Measurements from ENCODE around the gene CSPG4.
"Not testable (repeated sequence)": the region's sequence is repeated elsewhere in the genome, so short reads cannot be mapped to it uniquely, and the experiment has no call there.

The CSPG4 gene

GRCh38 chr15:75685195-75685594 lies 27.5 kb downstream of the CSPG4 start:
- DNase-seq = no peak
- Histone ChIP-seq H3K4me3 (ENCODE audit: control insufficient read depth in 1 of 7, extremely low read depth in 1 of 7, insufficient read depth in 4 of 7, low read depth in 2 of 7, low read length in 6 of 7) (no peak overlapping the region), H3K27ac (ENCODE audit: insufficient read depth in 1 of 2, low read depth in 1 of 2, low read length in 2 of 2, poor library complexity in 1 of 2, severe bottlenecking in 2 of 2) (no peak overlapping the region), H3K4me1 (ENCODE audit: control extremely low read depth in 1 of 4, control insufficient read depth in 4 of 4, insufficient read depth in 4 of 4, low read length in 3 of 4) (no peaks in the 10 kb centered on the region), H3K9me3 (ENCODE audit: control extremely low read depth in 1 of 5, control insufficient read depth in 4 of 5, insufficient read depth in 2 of 5, low read depth in 1 of 5, low read length in 4 of 5) (no peaks in the 10 kb centered on the region), H3K27me3 (replicated peaks in 2 of 5; ENCODE audit: control insufficient read depth in 4 of 5, insufficient read depth in 5 of 5, low read length in 4 of 5) (peaks cover 0 to 28% (median 16%) of the 10 kb centered on the region in 5 experiments), H3K36me3 (ENCODE audit: control insufficient read depth in 4 of 4, insufficient read depth in 4 of 4, low read length in 3 of 4) (no peaks in the 10 kb centered on the region)
- 78% methylated on average over 12 of the region's 12 CpGs for WGBS (ENCODE audit: insufficient coverage)
- CTCF ChIA-PET = interaction anchor here (1.0 to 3.7 kb wide), 8 partner anchors 9 to 318 kb away, joined by 3 to 18 read pairs (median 4); no protein-coding TSS in a partner anchor
- POLR2A ChIA-PET = no interaction called here

- CTCF ChIA-PET = interaction anchor here (0.7 to 3.7 kb wide), 8 partner anchors 9 to 238 kb away, joined by 3 to 18 read pairs (median 3); a partner anchor contains a TSS
- no peaks in the 10 kb centered on the region for H3K36me3 ChIP-seq (ENCODE audit: control insufficient read depth in 4 of 4, insufficient read depth in 4 of 4, low read length in 3 of 4)
- H3K4me3 ChIP-seq (ENCODE audit: control insufficient read depth in 1 of 7, extremely low read depth in 1 of 7, insufficient read depth in 4 of 7, low read depth in 2 of 7, low read length in 6 of 7) = no peak overlapping the region
- no peaks in the 10 kb centered on the region for H3K9me3 ChIP-seq (ENCODE audit: control extremely low read depth in 1 of 5, control insufficient read depth in 4 of 5, insufficient read depth in 2 of 5, low read depth in 1 of 5, low read length in 4 of 5)
- H3K4me1 ChIP-seq (ENCODE audit: control extremely low read depth in 1 of 4, control insufficient read depth in 4 of 4, insufficient read depth in 4 of 4, low read length in 3 of 4) = no peaks in the 10 kb centered on the region
- H3K27ac ChIP-seq (ENCODE audit: insufficient read depth in 1 of 2, low read depth in 1 of 2, low read length in 2 of 2, poor library complexity in 1 of 2, severe bottlenecking in 2 of 2) = no peak overlapping the region
- WGBS (ENCODE audit: insufficient coverage) = 94% methylated on average over 5 of the region's 10 CpGs
- DNase-seq = no peak
- H3K27me3 ChIP-seq (replicated peaks in 2 of 5; ENCODE audit: control insufficient read depth in 4 of 5, insufficient read depth in 5 of 5, low read length in 4 of 5) = peaks cover 0 to 28% (median 16%) of the 10 kb centered on the region in 5 experiments
- POLR2A ChIA-PET = no interaction called here
Observed at GRCh38 chr15:75684648-75685047, 28.0 kb downstream of the CSPG4 start.

- H3K9me3 ChIP-seq (ENCODE audit: control extremely low read depth in 1 of 5, control insufficient read depth in 4 of 5, insufficient read depth in 2 of 5, low read depth in 1 of 5, low read length in 4 of 5); H3K36me3 ChIP-seq (ENCODE audit: control insufficient read depth in 4 of 4, insufficient read depth in 4 of 4, low read length in 3 of 4); POLR2A ChIA-PET; H3K27ac ChIP-seq (ENCODE audit: insufficient read depth in 1 of 2, low read depth in 1 of 2, low read length in 2 of 2, poor library complexity in 1 of 2, severe bottlenecking in 2 of 2); H3K4me3 ChIP-seq (ENCODE audit: control insufficient read depth in 1 of 7, extremely low read depth in 1 of 7, insufficient read depth in 4 of 7, low read depth in 2 of 7, low read length in 6 of 7); H3K4me1 ChIP-seq (ENCODE audit: control extremely low read depth in 1 of 4, control insufficient read depth in 4 of 4, insufficient read depth in 4 of 4, low read length in 3 of 4): not testable (repeated sequence)
- peak; percentile 70 to 84 (median 77) for DNase-seq
- CTCF ChIA-PET = interaction anchor here (0.7 to 3.7 kb wide), 8 partner anchors 8 to 239 kb away, joined by 3 to 18 read pairs (median 3); a partner anchor contains a TSS
- 28% methylated on average over 7 of the region's 14 CpGs for WGBS (ENCODE audit: insufficient coverage)
- H3K27me3 ChIP-seq (replicated peaks in 2 of 5; ENCODE audit: control insufficient read depth in 4 of 5, insufficient read depth in 5 of 5, low read length in 4 of 5) = peaks cover 0 to 21% (median 14%) of the 10 kb centered on the region in 5 experiments
Observed at GRCh38 chr15:75683646-75684312, 28.9 kb downstream of the CSPG4 start.

- CTCF ChIA-PET = interaction anchor here (0.8 to 2.3 kb wide), 10 partner anchors 9 to 319 kb away, joined by 3 to 13 read pairs (median 4); no protein-coding TSS in a partner anchor
Observed at GRCh38 chr15:75682181-75683135, 30.2 kb downstream of the CSPG4 start.

GRCh38 chr15:75680007-75680789 lies 32.5 kb downstream of the CSPG4 start:
- WGBS (ENCODE audit: insufficient coverage) = 93% methylated on average over 11 of the region's 11 CpGs
- Histone ChIP-seq H3K27me3 (replicated peaks in 2 of 5; ENCODE audit: control insufficient read depth in 4 of 5, insufficient read depth in 5 of 5, low read length in 4 of 5) (peaks cover 0 to 7% (median 1%) of the 10 kb centered on the region in 5 experiments), H3K9me3 (ENCODE audit: control extremely low read depth in 1 of 5, control insufficient read depth in 4 of 5, insufficient read depth in 2 of 5, low read depth in 1 of 5, low read length in 4 of 5) (no peaks in the 10 kb centered on the region), H3K27ac (ENCODE audit: insufficient read depth in 1 of 2, low read depth in 1 of 2, low read length in 2 of 2, poor library complexity in 1 of 2, severe bottlenecking in 2 of 2) (no peak overlapping the region), H3K36me3 (ENCODE audit: control insufficient read depth in 4 of 4, insufficient read depth in 4 of 4, low read length in 3 of 4) (no peaks in the 10 kb centered on the region), H3K4me3 (ENCODE audit: control insufficient read depth in 1 of 7, extremely low read depth in 1 of 7, insufficient read depth in 4 of 7, low read depth in 2 of 7, low read length in 6 of 7) (no peak overlapping the region), H3K4me1 (ENCODE audit: control extremely low read depth in 1 of 4, control insufficient read depth in 4 of 4, insufficient read depth in 4 of 4, low read length in 3 of 4) (no peaks in the 10 kb centered on the region)
- CTCF ChIA-PET = interaction anchor here (1.0 kb wide), 1 partner anchor 172 kb away, joined by 3 read pairs; no protein-coding TSS in a partner anchor
- no peak for DNase-seq
- POLR2A ChIA-PET = interaction anchor here (0.9 kb wide), 1 partner anchor 87 kb away, joined by 3 read pairs; no protein-coding TSS in a partner anchor

More at GRCh38 chr15:75682181-75683135, 30.2 kb downstream of the CSPG4 start:
- Histone ChIP-seq H3K27ac (ENCODE audit: insufficient read depth in 1 of 2, low read depth in 1 of 2, low read length in 2 of 2, poor library complexity in 1 of 2, severe bottlenecking in 2 of 2) (no peak overlapping the region), H3K9me3 (ENCODE audit: control extremely low read depth in 1 of 5, control insufficient read depth in 4 of 5, insufficient read depth in 2 of 5, low read depth in 1 of 5, low read length in 4 of 5) (no peaks in the 10 kb centered on the region), H3K4me3 (ENCODE audit: control insufficient read depth in 1 of 7, extremely low read depth in 1 of 7, insufficient read depth in 4 of 7, low read depth in 2 of 7, low read length in 6 of 7) (no peak overlapping the region), H3K4me1 (ENCODE audit: control extremely low read depth in 1 of 4, control insufficient read depth in 4 of 4, insufficient read depth in 4 of 4, low read length in 3 of 4) (no peaks in the 10 kb centered on the region), H3K27me3 (replicated peaks in 2 of 5; ENCODE audit: control insufficient read depth in 4 of 5, insufficient read depth in 5 of 5, low read length in 4 of 5) (peaks cover 0 to 10% (median 6%) of the 10 kb centered on the region in 5 experiments), H3K36me3 (ENCODE audit: control insufficient read depth in 4 of 4, insufficient read depth in 4 of 4, low read length in 3 of 4) (no peaks in the 10 kb centered on the region)
- POLR2A ChIA-PET = no interaction called here
- no peak for DNase-seq
- WGBS (ENCODE audit: insufficient coverage) = 97% methylated on average over 30 of the region's 40 CpGs

- POLR2A ChIA-PET; H3K27me3 ChIP-seq (replicated peaks in 2 of 5; ENCODE audit: control insufficient read depth in 4 of 5, insufficient read depth in 5 of 5, low read length in 4 of 5); H3K4me3 ChIP-seq (ENCODE audit: control insufficient read depth in 1 of 7, extremely low read depth in 1 of 7, insufficient read depth in 4 of 7, low read depth in 2 of 7, low read length in 6 of 7); H3K36me3 ChIP-seq (ENCODE audit: control insufficient read depth in 4 of 4, insufficient read depth in 4 of 4, low read length in 3 of 4); DNase-seq; H3K9me3 ChIP-seq (ENCODE audit: control extremely low read depth in 1 of 5, control insufficient read depth in 4 of 5, insufficient read depth in 2 of 5, low read depth in 1 of 5, low read length in 4 of 5); H3K27ac ChIP-seq (ENCODE audit: insufficient read depth in 1 of 2, low read depth in 1 of 2, low read length in 2 of 2, poor library complexity in 1 of 2, severe bottlenecking in 2 of 2); H3K4me1 ChIP-seq (ENCODE audit: control extremely low read depth in 1 of 4, control insufficient read depth in 4 of 4, insufficient read depth in 4 of 4, low read length in 3 of 4): not testable (repeated sequence)
- 94% methylated on average over 2 of the region's 6 CpGs for WGBS (ENCODE audit: insufficient coverage)
- CTCF ChIA-PET = interaction anchor here (1.0 to 1.4 kb wide), 2 partner anchors 169 to 311 kb away, joined by 3 to 4 read pairs; no protein-coding TSS in a partner anchor
Observed at GRCh38 chr15:75678324-75678690, 34.3 kb downstream of the CSPG4 start.

Measured in common myeloid progenitor, CD34-positive (primary cell).